ENCODE results near the gene PRKAR2A. TPM values are rescaled to one million over a fixed set of nuclear protein-coding genes. Genes with fewer than 3 reads are reported as not detected.

PRKAR2A gene
- total and polyA plus RNA-seq, 2 experiments from 2014 or later, result 13.5 to 30.2 TPM

GRCh38 chr3:48848816-48849515, 1.3 kb upstream of the PRKAR2A start:
- TF ChIP-seq ETS1 (IDR thresholded peaks at IDR 0.05) (no peak), ZNF114 (CRISPR knock-in tag; IDR thresholded peaks at IDR 0.05) (no peak), ZNF331 (CRISPR knock-in tag; IDR thresholded peaks at IDR 0.05; ENCODE audit: low read depth) (no peak), STAT1 (IDR thresholded peaks at IDR 0.05; ENCODE audit: unreplicated experiment) (no peak)
- no peak overlapping the region for H3K27ac Mint-ChIP-seq
- Histone ChIP-seq H3K4me1 (ENCODE audit: insufficient read depth) (peaks cover 9% of the 10 kb centered on the region), H3K27me3 (ENCODE audit: insufficient read depth) (peaks cover 15% of the 10 kb centered on the region), H3K9me2 (ENCODE audit: insufficient read depth) (no peaks in the 10 kb centered on the region), H3K4me3 (no peak overlapping the region), H3K36me3 (ENCODE audit: insufficient read depth) (no peaks in the 10 kb centered on the region), H4K20me1 (replicated peaks; ENCODE audit: insufficient read depth) (no peaks in the 10 kb centered on the region; the same call in 1 of the 2 replicates), H3K4me2 (no peak overlapping the region), H2AFZ (no peak overlapping the region), H3F3A (replicated peaks; ENCODE audit: low read depth) (0 out of 2 replicates have a peak, but pooled peaks cover 10% of the 10 kb centered on the region), H3K27ac (ENCODE audit: low read depth) (no peak overlapping the region), H3K79me2 (replicated peaks; ENCODE audit: insufficient read depth) (peaks cover 15% of the 10 kb centered on the region; the same call in 1 of the 2 replicates)
- no peak for ATAC-seq
- peaks cover 12% of the 10 kb centered on the region for H3K27me3 Mint-ChIP-seq (ENCODE audit: insufficient read depth, low read depth, poor library complexity)
- H3K4me1 Mint-ChIP-seq, result peaks cover 11% of the 10 kb centered on the region
- no peak for DNase-seq (ENCODE audit: low spot score)
- H3K9me3 Mint-ChIP-seq, result no peaks in the 10 kb centered on the region
- 0 out of 3 replicates have a peak, but pooled peaks cover 2% of the 10 kb centered on the region for H3K36me3 Mint-ChIP-seq (ENCODE audit: low read depth)
- H3K4me3 Mint-ChIP-seq, result no peak overlapping the region

GRCh38 chr3:48847053-48847503, 596 bp downstream of the PRKAR2A start:
- H3K27ac ChIP-seq (ENCODE audit: low read depth), result no peak overlapping the region
- H2AFZ ChIP-seq, result peak overlapping the region; percentile 99
- DNase-seq (ENCODE audit: low spot score) (peak; percentile 87), ATAC-seq (peak; percentile 82)
- H3K9me2 ChIP-seq (ENCODE audit: insufficient read depth), result no peaks in the 10 kb centered on the region
- H3K4me2 ChIP-seq, result peak overlapping the region; percentile 87
- H3K27me3 ChIP-seq (ENCODE audit: insufficient read depth), result peaks cover 15% of the 10 kb centered on the region
- no peaks in the 10 kb centered on the region for H3K9me3 Mint-ChIP-seq
- peaks cover 1% of the 10 kb centered on the region; the same call in 1 of the 2 replicates for H4K20me1 ChIP-seq (replicated peaks; ENCODE audit: insufficient read depth)
- H3K4me3 ChIP-seq, result peak overlapping the region; percentile 89
- H3K36me3 Mint-ChIP-seq (ENCODE audit: low read depth), result 0 out of 3 replicates have a peak, but pooled peaks cover 2% of the 10 kb centered on the region
- no peak overlapping the region for H3K27ac Mint-ChIP-seq
- 0 out of 2 replicates have a peak, but pooled peaks cover 10% of the 10 kb centered on the region for H3F3A ChIP-seq (replicated peaks; ENCODE audit: low read depth)
- TF ChIP-seq NANOG (IDR thresholded peaks at IDR 0.05; ENCODE audit: borderline replicate concordance), result no peak
- peaks cover 12% of the 10 kb centered on the region for H3K27me3 Mint-ChIP-seq (ENCODE audit: insufficient read depth, low read depth, poor library complexity)
- no peaks in the 10 kb centered on the region for H3K36me3 ChIP-seq (ENCODE audit: insufficient read depth)
- H3K4me1 ChIP-seq (ENCODE audit: insufficient read depth), result peaks cover 9% of the 10 kb centered on the region
- H3K79me2 ChIP-seq (replicated peaks; ENCODE audit: insufficient read depth), result peaks cover 15% of the 10 kb centered on the region; the same call in 1 of the 2 replicates
- peak overlapping the region; percentile 89 for H3K4me3 Mint-ChIP-seq
- peaks cover 11% of the 10 kb centered on the region for H3K4me1 Mint-ChIP-seq

- ATAC-seq (no peak), DNase-seq (ENCODE audit: low spot score) (no peak)
- Mint-ChIP-seq H3K9me3 (no peaks in the 10 kb centered on the region), H3K4me3 (no peak overlapping the region), H3K4me1 (peaks cover 11% of the 10 kb centered on the region), H3K36me3 (ENCODE audit: low read depth) (0 out of 3 replicates have a peak, but pooled peaks cover 2% of the 10 kb centered on the region), H3K27me3 (ENCODE audit: insufficient read depth, low read depth, poor library complexity) (peaks cover 12% of the 10 kb centered on the region), H3K27ac (no peak overlapping the region)
- TF ChIP-seq NANOG (IDR thresholded peaks at IDR 0.05; ENCODE audit: borderline replicate concordance) (no peak), REST (IDR thresholded peaks at IDR 0.05; ENCODE audit: unreplicated experiment) (no peak), STAT1 (IDR thresholded peaks at IDR 0.05; ENCODE audit: unreplicated experiment) (no peak), ETS1 (IDR thresholded peaks at IDR 0.05) (no peak), POLR2AphosphoS5 (IDR thresholded peaks at IDR 0.05; ENCODE audit: low read depth) (no peak), ZNF331 (CRISPR knock-in tag; IDR thresholded peaks at IDR 0.05; ENCODE audit: low read depth) (no peak), EZH2 (IDR thresholded peaks at IDR 0.05; ENCODE audit: low read depth, unreplicated experiment) (no peak), EZH2phosphoT487 (IDR thresholded peaks at IDR 0.05; ENCODE audit: unreplicated experiment) (no peak), CREB1 (CRISPR knock-in tag; IDR thresholded peaks at IDR 0.05; ENCODE audit: low read depth) (no peak)
- Histone ChIP-seq H3K9me2 (ENCODE audit: insufficient read depth) (no peaks in the 10 kb centered on the region), H3K4me1 (ENCODE audit: insufficient read depth) (peaks cover 9% of the 10 kb centered on the region), H4K20me1 (replicated peaks; ENCODE audit: insufficient read depth) (peaks cover 7% of the 10 kb centered on the region; the same call in 1 of the 2 replicates), H3K36me3 (ENCODE audit: insufficient read depth) (no peaks in the 10 kb centered on the region), H3F3A (replicated peaks; ENCODE audit: low read depth) (0 out of 2 replicates have a peak, but pooled peaks cover 10% of the 10 kb centered on the region), H3K27me3 (ENCODE audit: insufficient read depth) (peaks cover 15% of the 10 kb centered on the region), H3K27ac (ENCODE audit: low read depth) (no peak overlapping the region), H3K79me2 (replicated peaks; ENCODE audit: insufficient read depth) (peaks cover 15% of the 10 kb centered on the region; the same call in 1 of the 2 replicates), H3K4me3 (no peak overlapping the region), H3K4me2 (no peak overlapping the region), H2AFZ (no peak overlapping the region)
Measured at GRCh38 chr3:48845170-48845569, 2.5 kb downstream of the PRKAR2A start.
